Activated CD4-positive, alpha-beta T cell treated with anti-CD3 and anti-CD28 coated beads, Interleukin-2, amount 10 ng/mL, durations not matched to agents 7 days and 5 days (primary cell): Measurements from ENCODE around the gene PRKAR1B. TPM values are rescaled to one million over a fixed set of nuclear protein-coding genes. Genes with fewer than 3 reads are reported as not detected.

Source experiments
- CTCF ChIA-PET: fragments of 350-600 bp; sonication (Branson Sonifier 250); formaldehyde crosslinking; loops from one replicate; lab custom pipeline; 2021; ENCODE audit warnings: antibody characterized with exemption; lab: Charles Lee
- POLR2A ChIA-PET: fragments of 350-600 bp; sonication (Branson Sonifier 250); formaldehyde crosslinking; loops from one replicate; lab custom pipeline; 2021; ENCODE audit warnings: antibody characterized with exemption; lab: Charles Lee
- DNase-seq: peaks from one replicate; pipeline ENCODE4 v3.0.0-alpha.2; 2020
- H3K27ac Mint-ChIP-seq: one replicate; pipeline ENCODE4 v1.8.0; 2021; ENCODE audit warnings: mild to moderate bottlenecking, moderate library complexity, mixed read lengths
- H3K27me3 Mint-ChIP-seq: one replicate; pipeline ENCODE4 v1.8.0; 2021; ENCODE audit warnings: mixed read lengths
- H3K36me3 Mint-ChIP-seq: one replicate; pipeline ENCODE4 v1.8.0; 2021; ENCODE audit warnings: low read depth, mixed read lengths
- H3K4me1 Mint-ChIP-seq: one replicate; pipeline ENCODE4 v1.8.0; 2021; ENCODE audit warnings: mixed read lengths
- H3K4me3 Mint-ChIP-seq: one replicate; pipeline ENCODE4 v1.8.0; 2021; ENCODE audit warnings: mild to moderate bottlenecking, moderate library complexity, mixed read lengths
- H3K9me3 Mint-ChIP-seq: one replicate; pipeline ENCODE4 v1.8.0; 2021; ENCODE audit warnings: mixed read lengths
- total RNA-seq, 2 experiments: library from RNA; stranded (reverse); gene quantifications; one replicate each; pipeline ENCODE4 v1.2.3, GENCODE V29; 2021

PRKAR1B gene
- 10 to 100 TPM; 29.8 to 32.5 TPM for total RNA-seq

DNA sequence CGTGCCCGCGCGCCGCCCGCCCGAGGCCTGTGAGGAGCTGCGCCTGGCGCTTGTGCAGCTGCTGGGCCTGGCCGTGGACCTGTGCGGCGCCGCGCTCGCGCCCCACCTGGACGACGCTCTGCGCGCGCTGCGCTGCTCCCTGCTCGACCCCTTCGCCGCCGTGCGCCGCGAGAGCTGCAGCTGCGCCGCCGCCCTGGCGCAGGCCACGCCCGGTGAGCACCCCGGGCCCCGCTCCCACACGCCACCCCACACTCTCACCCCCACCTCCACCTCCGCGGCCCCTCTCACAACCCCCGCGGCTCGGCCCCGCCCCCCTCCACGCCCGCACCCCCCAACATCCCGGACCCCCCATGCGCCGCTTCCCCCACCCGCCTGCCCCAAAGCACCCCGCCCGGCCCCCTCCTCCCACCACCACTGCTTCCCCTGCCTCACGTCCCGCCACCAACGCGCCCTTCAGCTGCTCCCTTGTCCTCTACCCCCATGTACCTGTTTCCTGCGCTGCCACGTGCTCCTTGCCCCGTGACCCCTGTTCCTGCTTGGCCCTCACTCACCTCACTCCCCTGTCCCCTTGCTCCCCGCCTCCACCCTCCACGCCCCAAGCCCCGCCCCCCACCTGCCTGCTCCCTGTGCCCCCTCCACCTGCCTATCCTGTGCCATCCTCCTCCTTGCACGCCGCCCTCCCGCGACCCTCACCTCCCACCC, at the start of gene PRKAR1B:
Gene PRKAR1B (minus strand): TSS at position 178 of the 702 bp plus-strand sequence. CDS start 15,776 bp downstream, outside the sequence.
- POLR2A ChIA-PET: no interaction called here
- Mint-ChIP-seq H3K9me3 (peaks cover 27% of the 10 kb centered on the region), H3K36me3 (peaks cover 42% of the 10 kb centered on the region), H3K4me3 (peak within 1 kb of the TSS; percentile 81), H3K27ac (peak within 1 kb of the TSS; percentile 89), H3K27me3 (no peaks in the 10 kb centered on the region), H3K4me1 (peaks cover 35% of the 10 kb centered on the region)
- DNase-seq: peak; percentile 44
- CTCF ChIA-PET: interaction anchor here (0.6 to 1.0 kb wide), 2 partner anchors 134 to 224 kb away, joined by 3 to 4 read pairs; no protein-coding TSS in a partner anchor

- H3K27ac Mint-ChIP-seq: no peak overlapping the region
- no peak overlapping the region for H3K4me3 Mint-ChIP-seq
- H3K9me3 Mint-ChIP-seq: no peaks in the 10 kb centered on the region
- ChIA-PET POLR2A (no interaction called here), CTCF (interaction anchor here (0.8 to 1.1 kb wide), 2 partner anchors 9 to 23 kb away, joined by 3 read pairs; no protein-coding TSS in a partner anchor)
- no peaks in the 10 kb centered on the region for H3K36me3 Mint-ChIP-seq
- DNase-seq: no peak
- H3K27me3 Mint-ChIP-seq: no peaks in the 10 kb centered on the region
- H3K4me1 Mint-ChIP-seq: no peaks in the 10 kb centered on the region
Observed at GRCh38 chr7:776381-776780, 49.3 kb upstream of the PRKAR1B start.

- Mint-ChIP-seq H3K36me3 (no peaks in the 10 kb centered on the region), H3K27ac (no peak overlapping the region), H3K27me3 (no peaks in the 10 kb centered on the region), H3K4me1 (no peaks in the 10 kb centered on the region), H3K9me3 (no peaks in the 10 kb centered on the region), H3K4me3 (no peak overlapping the region)
- ChIA-PET POLR2A (no interaction called here), CTCF (interaction anchor here (0.6 to 1.1 kb wide), 5 partner anchors 13 to 508 kb away, joined by 3 read pairs; no protein-coding TSS in a partner anchor)
- DNase-seq: peak; percentile 64
Observed at GRCh38 chr7:774161-775109, 47.4 kb upstream of the PRKAR1B start.

DNA sequence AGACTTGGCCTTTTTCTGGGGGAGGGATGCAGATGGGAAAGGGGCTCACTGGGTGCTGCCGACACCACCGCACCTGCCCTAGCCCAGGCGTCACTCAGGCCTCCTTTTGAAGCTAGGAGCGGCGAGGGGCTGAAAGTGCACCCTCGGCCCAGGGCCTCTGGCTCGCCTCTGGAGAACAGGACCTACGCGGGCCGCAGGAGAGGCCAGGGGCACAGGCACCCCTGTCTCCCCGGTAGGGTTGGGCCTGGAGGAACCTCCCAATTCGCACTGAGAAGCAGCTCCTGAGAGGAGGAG, 46.5 kb upstream of the PRKAR1B start:
- no peak for DNase-seq
- Mint-ChIP-seq H3K27me3 (no peaks in the 10 kb centered on the region), H3K36me3 (no peaks in the 10 kb centered on the region), H3K4me1 (no peaks in the 10 kb centered on the region), H3K4me3 (no peak overlapping the region), H3K27ac (no peak overlapping the region), H3K9me3 (no peaks in the 10 kb centered on the region)
- POLR2A ChIA-PET: no interaction called here
- CTCF ChIA-PET: interaction anchor here (0.7 to 1.2 kb wide), 4 partner anchors 9 to 253 kb away, joined by 3 to 5 read pairs (median 3); no protein-coding TSS in a partner anchor

DNA sequence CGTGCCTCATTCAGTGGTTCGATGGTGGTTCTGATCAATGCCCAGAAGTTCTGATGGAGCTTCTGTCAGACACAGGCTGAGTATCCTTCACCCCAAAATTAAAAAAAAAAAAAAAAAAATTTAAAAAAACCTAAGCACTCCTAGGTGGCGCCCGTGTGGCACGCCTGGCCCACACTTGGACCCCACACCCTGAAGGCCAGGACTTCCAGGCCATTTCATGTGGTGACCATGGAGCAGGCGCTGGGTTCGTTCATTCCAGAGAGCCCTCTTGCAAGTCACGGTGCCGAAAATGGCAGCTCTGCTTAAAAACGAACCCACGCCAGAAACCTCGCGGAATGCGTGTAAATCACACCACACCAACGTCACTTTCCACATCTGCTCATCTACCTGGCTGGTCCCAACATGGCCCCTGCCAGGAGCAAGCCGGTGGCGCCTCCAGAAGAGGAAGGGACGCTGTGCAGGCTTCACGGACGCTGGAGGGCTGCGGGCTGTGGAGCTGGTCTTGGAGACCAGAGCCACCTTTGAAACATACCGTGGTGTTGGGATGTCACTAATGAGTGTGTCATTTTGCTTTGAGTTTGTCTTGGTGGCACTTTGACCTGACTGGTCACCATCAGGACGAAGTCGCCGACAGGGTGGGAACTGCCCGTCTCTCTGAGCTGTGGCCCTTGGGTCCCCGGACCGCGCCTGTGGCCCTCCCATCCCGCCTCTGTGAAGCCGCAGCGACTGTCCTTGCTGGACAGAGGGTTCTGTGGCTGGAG, 46.0 kb upstream of the PRKAR1B start:
- no peaks in the 10 kb centered on the region for H3K27me3 Mint-ChIP-seq
- CTCF ChIA-PET: interaction anchor here (1.1 to 1.2 kb wide), 2 partner anchors 8 to 252 kb away, joined by 3 to 5 read pairs; no protein-coding TSS in a partner anchor
- no peak overlapping the region for H3K27ac Mint-ChIP-seq
- no peak overlapping the region for H3K4me3 Mint-ChIP-seq
- POLR2A ChIA-PET: no interaction called here
- H3K36me3 Mint-ChIP-seq: no peaks in the 10 kb centered on the region
- H3K9me3 Mint-ChIP-seq: no peaks in the 10 kb centered on the region
- no peaks in the 10 kb centered on the region for H3K4me1 Mint-ChIP-seq
- DNase-seq: no peak

GRCh38 chr7:772392-772791, 45.3 kb upstream of the PRKAR1B start:
- Mint-ChIP-seq H3K9me3 (no peaks in the 10 kb centered on the region), H3K27ac (no peak overlapping the region), H3K4me3 (no peak overlapping the region), H3K27me3 (no peaks in the 10 kb centered on the region), H3K36me3 (peaks cover 1% of the 10 kb centered on the region), H3K4me1 (no peaks in the 10 kb centered on the region)
- POLR2A ChIA-PET: no interaction called here
- DNase-seq: no peak
- CTCF ChIA-PET: interaction anchor here (1.1 kb wide), 1 partner anchor 338 kb away, joined by 3 read pairs; no protein-coding TSS in a partner anchor

DNA sequence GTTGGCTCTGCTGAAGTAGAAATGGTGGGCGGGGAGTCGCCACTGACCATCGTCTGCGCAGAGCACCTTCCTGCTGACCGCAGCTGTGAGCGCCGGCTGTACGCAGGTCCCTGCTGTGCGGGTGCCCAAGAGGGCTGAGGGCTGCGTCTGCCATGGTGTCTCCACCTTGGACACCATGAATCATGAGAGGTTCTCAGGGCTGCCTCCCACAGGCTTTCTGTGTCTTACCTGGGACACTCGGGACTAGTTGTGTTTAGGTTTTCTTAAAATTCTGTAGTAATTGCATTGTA, 44.9 kb upstream of the PRKAR1B start:
- Mint-ChIP-seq H3K4me3 (no peak overlapping the region), H3K4me1 (no peaks in the 10 kb centered on the region), H3K9me3 (no peaks in the 10 kb centered on the region), H3K27me3 (no peaks in the 10 kb centered on the region), H3K27ac (no peak overlapping the region), H3K36me3 (peaks cover 2% of the 10 kb centered on the region)
- POLR2A ChIA-PET: no interaction called here
- CTCF ChIA-PET: interaction anchor here (1.1 kb wide), 1 partner anchor 337 kb away, joined by 3 read pairs; no protein-coding TSS in a partner anchor
- DNase-seq: no peak

- ChIA-PET POLR2A (interaction anchor here (0.6 kb wide), 1 partner anchor 48 kb away, joined by 4 read pairs; no protein-coding TSS in a partner anchor), CTCF (interaction anchor here (1.0 to 1.1 kb wide), 2 partner anchors 337 to 453 kb away, joined by 3 read pairs; no protein-coding TSS in a partner anchor)
- Mint-ChIP-seq H3K4me1 (no peaks in the 10 kb centered on the region), H3K4me3 (no peak overlapping the region), H3K27me3 (no peaks in the 10 kb centered on the region), H3K27ac (no peak overlapping the region), H3K36me3 (peaks cover 2% of the 10 kb centered on the region), H3K9me3 (no peaks in the 10 kb centered on the region)
- DNase-seq: no peak
Observed at GRCh38 chr7:771234-772004, 44.3 kb upstream of the PRKAR1B start.

- DNase-seq: no peak
- H3K4me3 Mint-ChIP-seq: no peak overlapping the region
- no peaks in the 10 kb centered on the region for H3K4me1 Mint-ChIP-seq
- ChIA-PET CTCF (interaction anchor here (1.0 kb wide), 1 partner anchor 452 kb away, joined by 3 read pairs; no protein-coding TSS in a partner anchor), POLR2A (no interaction called here)
- H3K9me3 Mint-ChIP-seq: no peaks in the 10 kb centered on the region
- no peak overlapping the region for H3K27ac Mint-ChIP-seq
- H3K36me3 Mint-ChIP-seq: peaks cover 2% of the 10 kb centered on the region
- no peaks in the 10 kb centered on the region for H3K27me3 Mint-ChIP-seq
Observed at GRCh38 chr7:770741-771166, 43.7 kb upstream of the PRKAR1B start.

GRCh38 chr7:770336-770735, 43.3 kb upstream of the PRKAR1B start:
- H3K4me1 Mint-ChIP-seq: no peaks in the 10 kb centered on the region
- H3K27me3 Mint-ChIP-seq: no peaks in the 10 kb centered on the region
- H3K4me3 Mint-ChIP-seq: no peak overlapping the region
- no peak overlapping the region for H3K27ac Mint-ChIP-seq
- CTCF ChIA-PET: interaction anchor here (1.0 kb wide), 1 partner anchor 452 kb away, joined by 3 read pairs; no protein-coding TSS in a partner anchor
- no peak for DNase-seq
- POLR2A ChIA-PET: no interaction called here
- no peaks in the 10 kb centered on the region for H3K9me3 Mint-ChIP-seq
- H3K36me3 Mint-ChIP-seq: peaks cover 2% of the 10 kb centered on the region

DNA sequence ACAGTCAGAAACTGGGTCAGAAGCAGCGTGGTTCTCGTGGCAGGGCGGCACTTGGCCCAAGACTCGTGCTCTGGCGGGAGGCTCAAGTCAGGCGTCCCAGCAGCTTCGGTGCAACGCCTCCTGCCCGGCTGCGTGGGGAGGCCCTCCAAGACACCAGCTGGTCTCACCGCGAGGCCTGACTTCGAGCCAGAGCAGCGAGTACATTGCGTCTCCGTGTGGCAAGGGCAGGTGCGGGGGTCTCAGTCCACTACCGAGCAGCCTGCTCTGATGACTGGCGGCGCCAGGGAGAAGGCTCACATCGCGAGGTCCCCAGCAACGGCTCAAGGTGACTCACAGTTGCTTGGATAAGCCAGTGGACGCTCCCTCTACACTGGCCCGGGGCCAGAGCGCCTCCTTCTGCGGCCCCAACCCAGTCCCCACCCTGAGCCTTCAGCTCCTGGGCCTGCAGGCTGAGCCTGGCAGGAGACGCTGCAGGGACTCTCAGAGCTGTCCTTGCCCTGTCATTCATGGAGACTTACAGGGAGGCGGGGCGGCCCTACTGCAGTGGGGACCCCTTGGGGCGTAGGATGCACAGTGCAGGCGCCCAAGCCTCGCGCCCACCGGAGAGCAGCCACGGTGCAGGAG, 41.9 kb upstream of the PRKAR1B start:
- DNase-seq: no peak
- ChIA-PET POLR2A (interaction anchor here (0.7 kb wide), 1 partner anchor 96 kb away, joined by 6 read pairs; no protein-coding TSS in a partner anchor), CTCF (interaction anchor here (0.6 to 0.7 kb wide), 2 partner anchors 115 to 335 kb away, joined by 4 read pairs; no protein-coding TSS in a partner anchor)
- Mint-ChIP-seq H3K4me1 (no peaks in the 10 kb centered on the region), H3K36me3 (peaks cover 7% of the 10 kb centered on the region), H3K27me3 (no peaks in the 10 kb centered on the region), H3K9me3 (no peaks in the 10 kb centered on the region), H3K4me3 (no peak overlapping the region), H3K27ac (no peak overlapping the region)
